ENCODE measurements around the gene ARID1B.

ARID1B gene

GRCh38 chr6:157125531-157125930, 348.4 kb downstream of the ARID1B start:
- Mint-ChIP-seq H3K4me3 (no peak overlapping the region), H3K4me1 (ENCODE audit: low read depth) (peaks cover 11% of the 10 kb centered on the region), H3K9me3 (ENCODE audit: low read depth) (no peaks in the 10 kb centered on the region), H3K27me3 (no peaks in the 10 kb centered on the region), H3K27ac (no peak overlapping the region), H3K36me3 (peaks cover 12% of the 10 kb centered on the region)

DNA sequence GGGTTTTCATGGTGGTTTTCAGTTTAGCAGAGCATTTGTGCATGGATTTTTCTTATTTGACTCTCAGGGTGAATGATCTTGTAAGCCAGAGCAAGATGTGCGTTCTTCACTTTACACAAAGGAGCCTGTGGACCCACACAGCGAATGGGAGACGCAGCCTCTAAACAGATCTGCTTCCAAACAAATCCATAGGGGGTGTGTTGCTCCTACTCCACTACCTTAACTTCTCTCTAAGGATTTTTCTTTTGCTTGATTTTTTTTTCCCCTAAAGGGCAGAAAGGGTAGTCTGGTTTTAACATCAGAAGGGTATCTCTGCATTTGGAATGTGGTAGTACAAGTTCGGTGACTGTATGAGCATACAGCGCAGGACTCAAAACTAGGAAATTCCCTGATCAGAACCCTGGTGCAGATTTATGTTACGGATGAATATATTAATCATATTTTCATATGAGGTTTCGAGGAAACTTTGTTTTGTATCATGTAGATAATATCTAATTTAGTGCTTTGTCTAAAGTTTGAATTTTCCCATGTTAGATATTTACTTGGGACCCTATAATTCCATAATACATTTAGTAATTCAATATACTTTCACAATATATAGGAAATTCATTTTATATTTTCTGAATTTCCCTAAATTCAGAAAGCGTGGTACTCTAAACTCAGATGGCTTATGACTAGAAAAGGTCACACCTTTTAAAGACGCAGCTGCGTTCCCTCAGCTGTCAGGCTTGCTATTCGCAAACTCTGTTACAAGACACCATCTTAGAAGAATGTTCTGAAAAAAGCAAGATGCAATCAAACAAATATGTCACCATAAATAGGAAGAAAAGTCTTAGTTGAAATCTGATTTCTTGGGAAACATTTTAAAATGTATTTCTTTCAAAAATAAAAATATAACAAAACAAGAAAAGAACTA, 349.3 kb downstream of the ARID1B start:
- peaks cover 12% of the 10 kb centered on the region for H3K4me1 Mint-ChIP-seq (ENCODE audit: low read depth)
- peaks cover 16% of the 10 kb centered on the region for H3K36me3 Mint-ChIP-seq
- H3K27ac Mint-ChIP-seq, result no peak overlapping the region

DNA sequence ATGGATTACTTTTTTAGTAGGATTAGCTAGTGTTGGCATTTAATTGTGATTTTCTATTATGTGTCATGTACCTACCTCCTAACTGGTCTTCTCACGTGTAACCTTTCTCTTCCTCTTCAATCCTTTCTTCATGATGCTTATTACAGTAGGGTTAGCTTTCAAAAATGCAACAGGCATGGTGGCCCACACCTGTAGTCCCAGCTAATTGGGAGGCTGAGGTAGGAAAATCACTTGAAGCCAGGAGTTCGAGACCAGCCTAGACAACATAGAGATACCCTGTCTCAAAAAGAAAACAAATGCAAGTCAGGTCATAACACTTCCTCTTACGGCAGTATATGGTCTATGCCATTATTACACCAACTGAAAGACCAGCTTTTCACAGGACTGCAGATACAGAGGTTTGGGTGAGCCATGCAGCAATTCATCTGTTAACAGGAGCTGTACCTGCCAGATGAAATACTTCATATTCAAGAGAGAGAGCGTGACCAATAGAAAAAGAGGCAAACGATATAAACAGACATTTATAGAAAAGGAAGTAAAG, 351.1 kb downstream of the ARID1B start:
- Mint-ChIP-seq H3K36me3 (peaks cover 15% of the 10 kb centered on the region), H3K4me1 (ENCODE audit: low read depth) (peaks cover 12% of the 10 kb centered on the region), H3K4me3 (no peak overlapping the region), H3K27ac (peak overlapping the region; percentile 29), H3K27me3 (no peaks in the 10 kb centered on the region), H3K9me3 (ENCODE audit: low read depth) (no peaks in the 10 kb centered on the region)

More for the DNA sequence above, 349.3 kb downstream of the ARID1B start:
- Mint-ChIP-seq H3K27me3 (no peaks in the 10 kb centered on the region), H3K9me3 (ENCODE audit: low read depth) (no peaks in the 10 kb centered on the region), H3K4me3 (no peak overlapping the region)

DNA sequence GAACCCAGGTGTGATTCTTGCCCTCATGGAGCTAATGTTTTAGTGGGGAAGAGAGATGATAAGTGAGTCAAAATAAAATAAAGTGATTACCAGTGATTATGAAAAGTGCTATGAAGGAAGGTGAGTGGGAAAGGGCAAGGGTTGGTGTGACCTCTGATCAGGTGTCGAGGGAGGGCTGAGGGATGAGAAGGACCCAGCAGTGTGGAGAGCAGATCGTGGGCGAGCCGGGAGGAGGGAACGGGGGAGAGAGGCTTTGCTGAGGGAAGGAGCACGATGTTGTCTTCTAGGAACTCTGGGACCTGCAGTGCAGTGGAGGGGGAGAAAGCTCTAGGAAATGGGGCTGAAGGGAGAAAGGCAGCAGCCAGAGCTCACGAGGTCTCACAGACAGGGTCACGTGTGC, 354.1 kb downstream of the ARID1B start:
- no peak overlapping the region for H3K4me3 Mint-ChIP-seq
- H3K9me3 Mint-ChIP-seq (ENCODE audit: low read depth), result no peaks in the 10 kb centered on the region
- H3K4me1 Mint-ChIP-seq (ENCODE audit: low read depth), result peaks cover 8% of the 10 kb centered on the region
- H3K36me3 Mint-ChIP-seq, result peaks cover 18% of the 10 kb centered on the region
- H3K27me3 Mint-ChIP-seq, result no peaks in the 10 kb centered on the region
- H3K27ac Mint-ChIP-seq, result peak overlapping the region; percentile 66

- peaks cover 14% of the 10 kb centered on the region for H3K36me3 Mint-ChIP-seq
- H3K4me1 Mint-ChIP-seq (ENCODE audit: low read depth), result peaks cover 4% of the 10 kb centered on the region
- no peak overlapping the region for H3K27ac Mint-ChIP-seq
- H3K27me3 Mint-ChIP-seq, result no peaks in the 10 kb centered on the region
- H3K9me3 Mint-ChIP-seq (ENCODE audit: low read depth), result no peaks in the 10 kb centered on the region
- H3K4me3 Mint-ChIP-seq, result no peak overlapping the region
Measured at GRCh38 chr6:157133856-157134255, 356.7 kb downstream of the ARID1B start.

DNA sequence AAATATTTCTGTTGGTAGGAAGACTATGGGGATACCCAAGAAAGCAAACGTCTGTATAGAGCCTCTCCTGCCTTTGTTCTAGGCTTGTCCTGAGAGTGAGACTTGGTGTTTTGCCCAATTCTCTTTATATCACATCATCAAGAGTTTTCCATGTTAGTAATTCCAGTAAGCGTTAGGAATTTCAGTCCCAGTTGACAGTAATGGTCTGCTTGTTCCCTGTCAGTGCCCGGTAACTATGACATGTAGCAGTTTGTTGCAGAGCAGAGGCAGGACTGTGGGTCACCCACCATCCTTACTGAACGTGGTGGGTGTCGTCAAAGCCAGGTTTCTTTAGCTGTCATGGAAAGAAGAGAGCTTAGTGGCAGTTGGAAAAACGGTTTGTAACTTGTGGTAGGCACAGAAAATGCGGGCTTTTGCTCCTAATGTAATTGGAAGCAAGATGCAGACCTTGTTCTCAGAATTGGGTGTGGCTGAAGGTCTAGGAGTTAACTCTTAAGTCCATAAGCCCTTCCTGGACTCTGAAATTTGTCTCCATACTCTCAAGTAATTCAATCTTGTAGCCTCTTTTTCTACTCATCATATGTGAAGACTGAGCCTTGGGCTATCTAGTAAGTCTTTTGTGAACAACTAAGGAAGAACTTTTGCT, 357.3 kb downstream of the ARID1B start:
- Mint-ChIP-seq H3K9me3 (ENCODE audit: low read depth) (no peaks in the 10 kb centered on the region), H3K27ac (no peak overlapping the region), H3K4me3 (no peak overlapping the region), H3K4me1 (ENCODE audit: low read depth) (peaks cover 4% of the 10 kb centered on the region), H3K27me3 (no peaks in the 10 kb centered on the region), H3K36me3 (peaks cover 14% of the 10 kb centered on the region)

DNA sequence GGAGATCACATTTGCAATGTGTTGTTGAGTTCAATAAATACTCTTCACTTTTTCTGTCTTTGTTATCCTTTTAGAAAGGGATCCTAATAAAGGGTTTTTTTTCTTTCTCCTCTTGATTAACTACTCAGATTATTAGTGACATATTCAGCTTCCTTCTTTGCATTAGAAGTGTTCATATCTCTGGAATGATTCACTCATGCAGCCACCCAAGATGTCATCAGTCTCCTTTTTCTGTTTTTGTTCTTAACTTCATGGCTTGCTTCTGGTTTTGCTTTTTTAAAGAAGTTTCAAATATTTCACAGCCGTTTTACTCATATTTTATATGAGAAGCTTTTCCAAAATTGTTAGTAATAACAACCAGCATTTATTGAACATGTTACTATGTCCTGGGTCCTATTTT, 358.5 kb downstream of the ARID1B start:
- Mint-ChIP-seq H3K36me3 (peaks cover 15% of the 10 kb centered on the region), H3K4me3 (no peak overlapping the region), H3K27ac (peak overlapping the region; percentile 54), H3K27me3 (no peaks in the 10 kb centered on the region), H3K4me1 (ENCODE audit: low read depth) (peaks cover 4% of the 10 kb centered on the region), H3K9me3 (ENCODE audit: low read depth) (no peaks in the 10 kb centered on the region)

DNA sequence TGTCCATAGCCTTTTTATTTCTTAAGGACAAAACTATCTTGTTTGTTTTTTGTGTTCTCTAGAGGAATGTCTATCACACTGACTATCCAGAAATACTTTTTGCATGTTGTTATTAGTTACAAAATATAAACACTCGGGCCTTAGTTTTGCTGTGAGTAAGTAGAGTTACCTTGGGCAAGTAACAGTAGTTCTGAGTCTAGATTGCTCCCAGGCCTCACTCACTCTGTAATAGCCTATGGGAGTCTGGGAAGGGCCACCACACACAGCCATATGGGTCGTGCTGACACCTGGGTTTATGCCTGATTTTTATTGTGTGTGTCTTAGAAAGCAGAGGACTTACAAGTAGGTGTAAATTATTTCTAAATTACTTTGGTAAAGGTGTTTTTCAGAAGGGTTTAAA, 360.3 kb downstream of the ARID1B start:
- H3K9me3 Mint-ChIP-seq (ENCODE audit: low read depth), result no peaks in the 10 kb centered on the region
- no peak overlapping the region for H3K27ac Mint-ChIP-seq
- H3K36me3 Mint-ChIP-seq, result peaks cover 9% of the 10 kb centered on the region
- H3K4me3 Mint-ChIP-seq, result no peak overlapping the region
- H3K27me3 Mint-ChIP-seq, result no peaks in the 10 kb centered on the region
- no peaks in the 10 kb centered on the region for H3K4me1 Mint-ChIP-seq (ENCODE audit: low read depth)

DNA sequence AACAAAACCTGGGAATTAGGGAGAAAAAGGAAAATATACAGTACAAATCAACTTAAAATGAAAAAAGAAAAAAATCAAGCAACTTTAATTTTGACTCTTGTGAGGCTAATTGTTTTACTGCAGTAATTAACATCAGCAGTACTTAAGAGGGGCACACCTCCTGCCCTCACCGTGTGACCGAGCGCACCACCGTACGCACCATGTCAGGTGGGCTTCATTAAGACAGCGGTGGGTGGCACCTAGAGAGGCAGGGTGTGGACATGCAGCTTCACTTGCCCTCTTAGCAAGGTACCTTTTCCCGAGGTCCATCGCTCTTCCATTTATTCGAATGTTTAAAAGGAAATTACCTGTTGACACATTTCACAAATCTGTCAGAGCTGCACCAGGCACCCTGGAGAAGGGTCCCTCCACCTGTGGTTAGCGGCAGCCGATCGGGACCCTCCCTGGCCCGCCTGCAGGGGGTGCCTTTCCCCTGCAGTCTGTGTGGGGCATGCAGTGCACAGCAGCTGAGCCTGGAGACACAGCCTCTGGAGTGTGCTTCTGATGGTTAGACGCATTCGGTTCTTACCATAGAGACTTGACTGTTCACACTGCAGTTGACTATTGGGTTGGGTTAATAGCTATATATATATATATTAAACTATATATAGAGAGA, 362.0 kb downstream of the ARID1B start:
- no peak overlapping the region for H3K4me3 Mint-ChIP-seq
- H3K4me1 Mint-ChIP-seq (ENCODE audit: low read depth), result no peaks in the 10 kb centered on the region
- H3K36me3 Mint-ChIP-seq, result peaks cover 9% of the 10 kb centered on the region
- no peak overlapping the region for H3K27ac Mint-ChIP-seq
- no peaks in the 10 kb centered on the region for H3K27me3 Mint-ChIP-seq
- no peaks in the 10 kb centered on the region for H3K9me3 Mint-ChIP-seq (ENCODE audit: low read depth)

DNA sequence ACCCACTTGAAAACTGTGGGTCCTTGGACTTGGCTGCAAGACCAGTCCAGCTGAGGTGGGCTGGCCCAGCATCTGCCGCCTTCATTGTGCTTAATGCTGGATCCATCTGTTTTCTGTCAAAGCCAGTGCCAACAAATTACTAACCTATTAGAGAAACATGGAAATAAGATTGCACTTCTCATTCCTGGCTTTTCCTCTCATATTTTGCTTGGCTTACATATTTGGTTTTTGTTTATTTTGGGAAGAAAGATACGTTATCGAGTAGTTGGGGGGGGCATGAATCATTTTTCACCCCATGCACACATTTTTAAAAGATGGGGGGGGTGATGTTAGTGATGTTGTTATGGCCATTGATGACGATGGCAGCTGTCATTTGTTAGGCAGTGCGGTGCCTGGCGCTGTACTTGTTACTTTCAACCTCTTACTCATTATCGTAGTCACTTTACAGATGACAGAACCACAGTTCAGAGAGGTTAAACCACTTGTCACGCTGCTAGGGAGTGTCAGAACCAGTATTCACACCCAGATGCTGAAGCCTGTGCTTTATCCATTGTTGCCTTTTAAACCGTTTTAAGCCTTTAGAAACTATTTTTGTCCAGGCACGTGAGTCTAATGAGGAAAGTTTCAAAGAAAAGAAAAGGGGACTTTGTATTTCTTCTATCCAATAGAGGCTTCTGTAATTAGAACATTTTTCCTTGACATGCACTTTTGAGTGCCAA, 366.2 kb downstream of the ARID1B start:
- no peaks in the 10 kb centered on the region for H3K9me3 Mint-ChIP-seq (ENCODE audit: low read depth)
- H3K27ac Mint-ChIP-seq, result no peak overlapping the region
- H3K4me1 Mint-ChIP-seq (ENCODE audit: low read depth), result peaks cover 8% of the 10 kb centered on the region
- no peaks in the 10 kb centered on the region for H3K27me3 Mint-ChIP-seq
- no peak overlapping the region for H3K4me3 Mint-ChIP-seq
- peaks cover 4% of the 10 kb centered on the region for H3K36me3 Mint-ChIP-seq

DNA sequence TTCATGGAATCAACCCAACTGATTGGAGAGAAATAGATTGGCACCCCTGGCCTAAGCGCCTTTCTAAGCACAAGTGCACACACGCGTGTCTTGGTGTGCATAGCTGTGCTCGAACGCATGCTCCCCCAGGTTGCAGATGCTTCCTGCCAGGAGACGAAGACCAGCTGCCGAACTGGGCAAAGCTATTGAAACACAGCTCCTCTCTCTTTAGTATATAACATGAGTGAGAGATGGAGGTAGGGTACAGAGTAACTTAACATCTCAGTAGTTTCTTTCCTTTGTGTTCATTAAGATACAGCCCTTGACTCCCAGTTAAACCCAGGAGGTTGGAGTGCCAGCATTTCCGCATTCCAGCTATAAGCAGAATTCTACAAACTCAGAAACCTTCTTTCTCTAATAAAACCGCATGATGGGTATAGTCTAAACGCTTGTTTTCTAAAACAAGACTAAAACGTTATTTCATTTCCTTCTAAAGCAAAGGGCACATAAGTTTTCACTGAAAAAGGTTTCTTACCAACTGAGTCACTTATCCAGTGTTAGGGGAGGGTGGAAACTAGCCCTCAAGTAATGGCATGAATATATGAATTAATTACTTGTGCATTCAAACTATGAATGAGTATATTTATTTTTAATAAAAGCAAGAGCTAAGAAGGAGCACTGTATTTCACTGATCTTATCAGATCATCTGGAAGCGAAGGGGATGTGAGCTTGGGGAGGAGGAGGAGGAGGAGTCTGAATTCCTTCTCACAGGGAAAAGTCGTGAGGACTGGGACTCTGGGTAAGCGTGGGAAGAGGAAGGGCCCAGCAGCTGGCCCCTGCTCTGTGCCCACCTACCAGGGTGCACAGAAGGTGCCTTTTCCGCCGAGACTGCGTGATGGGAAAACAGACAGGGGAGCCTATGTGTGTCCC, 367.0 kb downstream of the ARID1B start:
- no peak overlapping the region for H3K4me3 Mint-ChIP-seq
- no peak overlapping the region for H3K27ac Mint-ChIP-seq

DNA sequence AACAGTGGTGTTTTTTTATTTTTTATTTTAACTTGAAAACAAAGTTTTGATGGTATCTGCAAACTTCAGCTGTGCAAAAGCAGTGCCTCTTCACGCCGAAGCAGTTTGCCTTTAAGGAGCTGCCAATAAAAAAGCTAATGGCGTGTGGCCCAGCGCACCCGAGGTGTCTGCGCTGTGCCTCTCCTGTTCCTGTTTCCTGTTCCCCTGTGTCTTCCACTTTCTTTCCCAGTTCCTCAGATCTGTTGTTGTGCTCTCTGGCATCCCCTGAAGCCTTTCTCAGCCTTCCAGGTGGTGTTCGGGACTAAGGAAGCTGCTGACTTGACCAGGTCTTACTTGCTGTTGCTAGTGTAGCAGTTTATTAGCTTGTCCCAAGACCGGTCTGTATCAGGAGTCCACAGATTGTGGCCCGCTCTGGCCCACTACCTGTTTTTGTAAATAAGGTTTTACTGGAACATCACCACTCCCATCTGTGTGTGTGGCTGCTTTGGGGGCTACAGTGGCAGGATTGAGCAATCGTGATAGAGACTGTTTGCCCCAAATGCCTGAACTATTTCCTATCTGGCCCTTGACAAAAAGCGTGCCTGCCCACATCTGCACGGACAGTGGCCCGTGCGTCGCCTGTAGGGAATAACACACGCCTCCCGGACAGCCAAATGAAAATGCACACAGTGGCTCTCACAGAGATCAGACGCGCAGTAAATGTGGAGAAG, 367.8 kb downstream of the ARID1B start:
- no peak overlapping the region for H3K27ac Mint-ChIP-seq

More for the DNA sequence above, 367.0 kb downstream of the ARID1B start:
- H3K4me1 Mint-ChIP-seq (ENCODE audit: low read depth), result peaks cover 8% of the 10 kb centered on the region
- no peaks in the 10 kb centered on the region for H3K27me3 Mint-ChIP-seq
- H3K36me3 Mint-ChIP-seq, result peaks cover 7% of the 10 kb centered on the region
- H3K9me3 Mint-ChIP-seq (ENCODE audit: low read depth), result no peaks in the 10 kb centered on the region

GRCh38 chr6:157145656-157146285, 368.6 kb downstream of the ARID1B start:
- Mint-ChIP-seq H3K36me3 (peaks cover 10% of the 10 kb centered on the region), H3K27me3 (no peaks in the 10 kb centered on the region), H3K27ac (peak overlapping the region; percentile 36)

More for the DNA sequence above, 367.8 kb downstream of the ARID1B start:
- H3K4me1 Mint-ChIP-seq (ENCODE audit: low read depth), result peaks cover 8% of the 10 kb centered on the region
- no peak overlapping the region for H3K4me3 Mint-ChIP-seq
- no peaks in the 10 kb centered on the region for H3K9me3 Mint-ChIP-seq (ENCODE audit: low read depth)
- peaks cover 12% of the 10 kb centered on the region for H3K36me3 Mint-ChIP-seq
- no peaks in the 10 kb centered on the region for H3K27me3 Mint-ChIP-seq

More at GRCh38 chr6:157145656-157146285, 368.6 kb downstream of the ARID1B start:
- Mint-ChIP-seq H3K4me3 (no peak overlapping the region), H3K9me3 (ENCODE audit: low read depth) (no peaks in the 10 kb centered on the region), H3K4me1 (ENCODE audit: low read depth) (peaks cover 8% of the 10 kb centered on the region)

Measured in activated naive CD8-positive, alpha-beta T cell (primary cell).